Mucosa of rectum (tissue), 2 donors: ENCODE data around the gene SLF2.

ENCODE experiments used
- H3K27ac ChIP-seq, 2 donors: one replicate each; pipeline ENCODE4 v1.7.0; 2013; ENCODE audit warnings: inconsistent platforms in 2 of 2, low read depth in 2 of 2, low read length in 2 of 2
- H3K27me3 ChIP-seq, 2 donors: one replicate each; pipeline ENCODE4 v1.7.0; 2013; ENCODE audit warnings: low read length in 2 of 2; ENCODE audit not compliant: control insufficient read depth in 2 of 2, insufficient read depth in 2 of 2
- H3K36me3 ChIP-seq, 2 donors: one replicate each; pipeline ENCODE4 v1.7.0; 2013; ENCODE audit warnings: low read length in 2 of 2; ENCODE audit not compliant: control insufficient read depth in 2 of 2, insufficient read depth in 2 of 2
- H3K4me1 ChIP-seq, 2 donors: one replicate each; pipeline ENCODE4 v1.7.0; 2013; ENCODE audit warnings: low read length in 2 of 2, mild to moderate bottlenecking in 1 of 2; ENCODE audit not compliant: control insufficient read depth in 2 of 2, insufficient read depth in 2 of 2
- H3K4me3 ChIP-seq, 2 donors: one replicate each; pipeline ENCODE4 v1.7.0; 2013; ENCODE audit warnings: low read length in 2 of 2
- H3K9ac ChIP-seq, 2 donors: one replicate each; pipeline ENCODE4 v1.7.0; 2013; ENCODE audit warnings: low read length in 2 of 2, low read depth in 1 of 2, mild to moderate bottlenecking in 1 of 2
- H3K9me3 ChIP-seq, 2 donors: one replicate each; pipeline ENCODE4 v1.7.0; 2013; ENCODE audit warnings: low read length in 2 of 2; ENCODE audit not compliant: control insufficient read depth in 2 of 2
- donor health status: healthy.
- donor health status: Normal muscosa, but diverticular disease.

Gene SLF2

DNA sequence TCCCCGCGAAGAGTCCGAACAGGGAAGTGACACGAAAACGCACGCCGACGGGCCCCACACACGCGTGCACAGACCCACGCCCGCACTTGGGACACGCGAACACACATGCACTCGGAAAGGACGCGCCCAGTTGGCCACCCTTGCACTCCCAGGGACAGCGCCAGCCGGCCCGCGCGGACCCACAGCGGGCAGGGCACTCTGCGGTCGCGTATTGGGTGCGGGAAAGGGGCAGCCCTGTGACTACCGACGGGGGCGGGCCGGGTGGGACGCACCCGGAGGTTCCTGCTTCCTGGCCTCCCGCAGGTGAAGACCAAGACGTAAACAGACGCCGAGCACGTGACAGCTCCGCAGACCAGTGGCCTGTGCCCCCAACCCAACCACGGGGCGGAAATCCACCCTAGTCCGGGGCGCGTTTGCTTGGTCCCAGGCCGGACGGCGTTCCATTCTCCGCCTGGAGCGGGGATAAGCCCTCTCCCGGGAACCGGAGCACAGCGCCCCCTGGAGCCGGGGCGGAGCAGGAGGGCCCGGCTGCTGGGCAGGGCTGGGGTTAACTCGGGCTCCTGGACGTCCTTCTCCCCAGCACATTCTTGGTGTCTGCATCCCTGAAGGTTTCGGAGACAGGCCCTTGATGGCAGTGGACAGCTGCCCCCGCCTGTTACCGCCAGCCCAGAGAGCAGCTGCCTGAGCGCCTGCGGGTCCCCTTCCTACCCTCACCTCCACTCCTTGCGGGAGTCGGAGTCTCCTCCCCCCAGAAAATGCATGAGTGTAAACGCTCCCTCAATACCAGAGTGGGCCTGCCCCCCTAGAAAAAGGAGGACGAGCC is 84.8 kb downstream of the SLF2 start:
- Histone ChIP-seq H3K27ac (peak overlapping the region; percentile 90 to 96), H3K27me3 (no peaks in the 10 kb centered on the region), H3K9ac (peak overlapping the region; percentile 89 to 92), H3K4me1 (peaks cover 28 to 41% of the 10 kb centered on the region in 2 donors), H3K36me3 (peaks cover 3 to 13% of the 10 kb centered on the region in 2 donors), H3K4me3 (peak overlapping the region; percentile 78), H3K9me3 (no peaks in the 10 kb centered on the region)

DNA sequence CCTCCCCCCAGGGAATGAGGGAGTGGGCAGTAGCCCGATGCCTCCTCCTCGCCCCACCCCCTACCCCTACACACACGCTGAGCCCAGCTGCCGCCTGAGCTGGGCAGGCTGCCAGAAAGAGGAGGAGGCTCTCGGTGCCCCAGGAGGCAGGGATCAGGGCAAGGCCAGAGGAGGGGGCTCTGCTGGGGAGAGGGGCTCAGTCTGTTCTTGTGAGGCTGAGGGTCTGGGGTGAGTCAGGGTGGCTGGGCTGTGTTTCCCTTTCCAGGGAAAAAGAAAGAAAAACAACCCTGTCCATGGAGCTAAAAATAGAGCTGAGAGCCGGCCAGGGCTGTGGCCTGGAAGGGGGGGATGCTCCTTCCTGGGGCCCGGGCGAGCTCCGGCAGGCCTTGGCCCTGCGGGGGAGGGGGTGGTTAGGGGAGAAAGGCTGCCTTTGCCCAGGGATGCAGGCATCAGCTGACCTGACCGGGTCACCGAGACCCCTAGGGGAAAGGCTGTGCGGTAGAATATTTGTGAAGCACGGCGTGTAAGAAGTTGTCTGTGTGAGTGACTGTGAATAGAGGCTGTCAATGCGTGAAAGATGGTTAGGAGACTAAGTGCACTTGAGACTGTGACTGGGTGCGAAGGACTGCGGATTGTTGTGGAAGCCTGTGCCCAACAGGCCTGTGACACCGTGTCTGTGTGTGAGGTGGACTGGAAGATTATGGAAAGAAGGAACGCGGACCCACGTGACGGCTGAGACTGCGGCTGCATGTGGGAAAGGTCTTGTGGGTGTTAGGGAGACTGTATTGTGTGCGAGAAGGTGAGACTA is 85.6 kb downstream of the SLF2 start:
- peak overlapping the region; percentile 90 to 96 for H3K27ac ChIP-seq
- no peaks in the 10 kb centered on the region for H3K27me3 ChIP-seq
- peak overlapping the region; percentile 78 for H3K4me3 ChIP-seq
- H3K36me3 ChIP-seq = peaks cover 9 to 14% of the 10 kb centered on the region in 2 donors
- peak overlapping the region; percentile 89 to 92 for H3K9ac ChIP-seq
- H3K9me3 ChIP-seq = no peaks in the 10 kb centered on the region
- H3K4me1 ChIP-seq = peaks cover 28 to 41% of the 10 kb centered on the region in 2 donors

DNA sequence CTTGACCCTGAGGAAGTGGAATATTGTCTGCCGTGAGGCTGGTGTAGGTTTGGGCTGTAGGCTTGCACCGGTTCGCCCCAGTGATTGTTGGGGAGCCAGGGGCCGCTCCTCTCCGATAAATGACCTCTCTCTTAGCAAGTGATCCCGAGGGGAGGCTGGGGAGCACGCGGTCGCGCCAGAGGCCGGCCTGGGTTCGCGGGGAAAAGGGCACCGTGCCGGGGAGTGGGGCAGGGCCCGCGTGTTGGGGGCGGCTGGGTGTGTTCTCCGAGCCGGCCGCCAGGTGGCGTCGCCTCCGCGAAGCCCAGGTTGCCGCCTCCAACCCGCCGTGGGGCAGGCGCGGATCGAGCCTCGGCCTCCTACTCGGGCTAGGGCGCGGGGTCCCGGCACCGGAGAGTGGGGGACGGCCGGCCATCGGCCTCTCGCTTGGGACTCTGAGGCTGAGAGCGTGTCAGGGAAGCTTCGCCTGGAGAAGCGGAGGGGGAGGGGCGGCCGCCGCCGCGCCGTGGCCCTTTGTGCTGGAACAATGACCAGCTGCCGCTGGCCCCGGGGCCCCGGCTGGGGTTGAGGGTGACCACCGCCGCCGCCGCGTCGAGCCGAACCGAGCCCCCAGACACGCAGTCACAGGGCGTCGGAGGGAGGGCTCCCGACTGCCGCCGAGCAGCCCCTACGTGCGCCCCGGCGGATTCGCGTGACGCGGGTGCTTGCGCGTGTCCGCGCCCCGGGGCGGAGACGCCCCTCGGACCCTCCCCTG is 86.4 kb downstream of the SLF2 start:
- H3K27me3 ChIP-seq = no peaks in the 10 kb centered on the region
- H3K27ac ChIP-seq = peak overlapping the region; percentile 90 to 96
- peak overlapping the region; percentile 89 to 92 for H3K9ac ChIP-seq
- H3K9me3 ChIP-seq = no peaks in the 10 kb centered on the region
- H3K36me3 ChIP-seq = peaks cover 10 to 13% of the 10 kb centered on the region in 2 donors
- peak overlapping the region; percentile 78 for H3K4me3 ChIP-seq
- peaks cover 28 to 41% of the 10 kb centered on the region in 2 donors for H3K4me1 ChIP-seq

- H3K9me3 ChIP-seq = no peaks in the 10 kb centered on the region
- peaks cover 28 to 41% of the 10 kb centered on the region in 2 donors for H3K4me1 ChIP-seq
- peaks cover 8 to 14% of the 10 kb centered on the region in 2 donors for H3K36me3 ChIP-seq
- no peaks in the 10 kb centered on the region for H3K27me3 ChIP-seq
- peak within 1 kb of the TSS; percentile 89 to 92 for H3K9ac ChIP-seq
- peak within 1 kb of the TSS; percentile 90 to 96 for H3K27ac ChIP-seq
- peak within 1 kb of the TSS; percentile 78 to 81 for H3K4me3 ChIP-seq
Observed at GRCh38 chr10:100999742-101000126, 87.0 kb downstream of the SLF2 start, which contains the start of gene LZTS2. Gene LZTS2, plus strand, starts transcription at chr10:100999808. Its CDS starts 2,731 bp downstream, at chr10:101002539.

GRCh38 chr10:101000127-101000914 is 87.6 kb downstream of the SLF2 start:
- Histone ChIP-seq H3K27ac (peak overlapping the region; percentile 87 to 89), H3K9ac (peak overlapping the region; percentile 77 to 79), H3K9me3 (no peaks in the 10 kb centered on the region), H3K36me3 (peaks cover 9 to 19% of the 10 kb centered on the region in 2 donors), H3K4me1 (peaks cover 28 to 41% of the 10 kb centered on the region in 2 donors), H3K27me3 (no peaks in the 10 kb centered on the region), H3K4me3 (peak overlapping the region; percentile 78 to 81)

DNA sequence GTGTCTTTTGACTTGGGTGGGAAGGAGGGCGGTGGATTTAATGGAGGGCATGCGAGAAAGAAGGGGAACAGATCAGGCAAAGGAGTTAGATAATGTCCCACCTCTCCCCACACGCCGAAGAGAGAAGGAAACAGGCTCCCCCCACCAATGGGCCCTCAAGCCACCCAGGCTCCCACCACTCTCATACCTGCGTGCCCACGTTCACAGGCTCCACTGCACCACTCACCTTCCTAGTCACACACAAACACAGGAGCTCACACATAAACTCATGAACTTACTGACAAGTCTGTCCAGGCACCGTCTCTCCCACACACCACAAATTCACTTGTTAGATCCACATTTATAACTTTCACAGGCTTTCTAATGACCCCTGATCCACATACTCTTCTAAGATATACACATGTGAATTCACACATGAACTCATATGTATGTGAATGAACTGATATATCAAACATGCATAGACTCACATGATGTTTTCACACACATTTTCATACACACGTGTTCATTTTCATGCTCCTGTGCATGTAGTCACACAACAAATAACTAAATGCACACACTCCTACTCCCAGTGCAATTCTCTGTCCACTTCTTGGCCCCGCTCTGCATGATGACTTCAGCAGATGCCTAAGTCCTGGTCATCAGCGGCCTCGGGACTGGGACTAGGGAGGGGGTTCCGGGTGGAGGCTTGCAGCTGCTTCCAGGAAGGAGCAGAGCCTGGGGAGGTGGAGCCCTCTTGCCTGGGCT is 88.3 kb downstream of the SLF2 start:
- peak overlapping the region; percentile 78 to 81 for H3K4me3 ChIP-seq
- peak overlapping the region; percentile 87 to 89 for H3K27ac ChIP-seq
- no peaks in the 10 kb centered on the region for H3K27me3 ChIP-seq
- peak overlapping the region; percentile 70 to 77 for H3K9ac ChIP-seq
- peaks cover 13 to 25% of the 10 kb centered on the region in 2 donors for H3K36me3 ChIP-seq
- no peaks in the 10 kb centered on the region for H3K9me3 ChIP-seq
- peaks cover 28 to 41% of the 10 kb centered on the region in 2 donors for H3K4me1 ChIP-seq

- Histone ChIP-seq H3K9me3 (no peaks in the 10 kb centered on the region), H3K36me3 (peaks cover 16 to 30% of the 10 kb centered on the region in 2 donors), H3K4me3 (no peak overlapping the region), H3K4me1 (peaks cover 22 to 36% of the 10 kb centered on the region in 2 donors), H3K27me3 (no peaks in the 10 kb centered on the region), H3K27ac (peak overlapping the region; percentile 87 to 89), H3K9ac (peak overlapping the region; percentile 61 to 77)
Observed at GRCh38 chr10:101001659-101002035, 88.9 kb downstream of the SLF2 start.

- H3K36me3 ChIP-seq = peaks cover 16 to 31% of the 10 kb centered on the region in 2 donors
- no peak overlapping the region for H3K4me3 ChIP-seq
- no peak overlapping the region for H3K27ac ChIP-seq
- no peaks in the 10 kb centered on the region for H3K9me3 ChIP-seq
- no peak overlapping the region for H3K9ac ChIP-seq
- H3K27me3 ChIP-seq = no peaks in the 10 kb centered on the region
- H3K4me1 ChIP-seq = peaks cover 20 to 34% of the 10 kb centered on the region in 2 donors
Observed at GRCh38 chr10:101002456-101002855, 89.7 kb downstream of the SLF2 start.
